ENCODE measurements around the gene SIDT2. TPM values are rescaled to one million over a fixed set of nuclear protein-coding genes. Genes with fewer than 3 reads are reported as not detected.

The SIDT2 gene
- total and polyA plus RNA-seq, 2 donors (not counting 3 experiments of a cell fraction or from before 2014, with no cell fraction given): 28.7 to 34.5 TPM

DNA sequence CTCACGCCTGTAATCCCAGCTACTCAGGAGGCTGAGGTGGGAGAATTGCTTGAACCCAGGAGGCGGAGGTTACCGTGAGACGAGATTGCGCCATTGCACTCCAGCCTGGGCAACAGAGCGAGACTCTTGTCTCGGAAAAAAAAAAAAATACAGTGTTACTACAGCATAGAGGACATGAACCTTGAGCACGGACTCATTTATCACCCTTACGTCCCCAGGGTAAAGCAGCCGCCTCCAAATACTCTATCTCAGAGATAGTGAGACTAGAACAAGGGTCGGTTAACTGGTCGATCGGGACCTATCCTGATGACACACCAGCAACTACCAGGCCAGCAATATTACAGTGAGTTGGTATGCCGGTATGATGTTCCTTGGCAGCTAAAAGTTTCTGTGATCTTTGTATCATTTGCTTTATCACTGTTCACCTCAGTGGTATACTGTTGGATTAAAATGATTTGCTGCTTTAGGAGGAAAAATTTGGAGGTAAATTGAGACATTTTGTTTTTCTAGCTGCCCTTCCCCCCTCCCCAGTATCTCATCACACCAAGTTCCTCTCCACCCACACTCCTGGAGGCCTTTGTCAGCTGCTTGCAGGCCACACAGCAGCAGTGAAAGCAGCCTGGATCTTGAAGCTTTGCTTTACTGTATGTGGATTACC is 7.0 kb upstream of the SIDT2 start:
- H2AFZ ChIP-seq (ENCODE audit: low read depth, low read length): no peak overlapping the region
- CTCF ChIA-PET: interaction anchor here (1.0 to 3.4 kb wide), 6 partner anchors 10 to 60 kb away, joined by 3 to 15 read pairs (median 8); partner anchors contain the start of genes PAFAH1B2 and PCSK7
- peaks cover 9 to 16% of the 10 kb centered on the region in 2 experiments for H3K36me3 ChIP-seq (ENCODE audit: control insufficient read depth in 2 of 2, extremely low read depth in 1 of 2, insufficient read depth in 2 of 2, low read length in 2 of 2)
- no TSS peak for BruUV-seq (replicated peaks)
- intact Hi-C loops (cut with micrococcal nuclease): no loop called here
- H3K4me3 ChIP-seq (replicated peaks in 1 of 3; ENCODE audit: insufficient read depth in 1 of 3, low read depth in 1 of 3, low read length in 3 of 3): no peak overlapping the region
- peaks cover 14% of the 10 kb centered on the region for H3K4me1 ChIP-seq (ENCODE audit: control insufficient read depth, extremely low read depth, insufficient read depth, low read length)
- no peaks in the 10 kb centered on the region for H3K27me3 ChIP-seq (ENCODE audit: control insufficient read depth in 2 of 2, insufficient read depth in 2 of 2, low read length in 2 of 2)
- H3K4me2 ChIP-seq (ENCODE audit: insufficient read depth, low read length): no peak overlapping the region
- no peaks in the 10 kb centered on the region for H4K20me1 ChIP-seq (replicated peaks; ENCODE audit: control insufficient read depth, extremely low read depth, insufficient read depth, low read length)
- dilution Hi-C loops (cut with MboI; ENCODE audit: extremely low pct_ligation_motif_present, low sequenced_read_pairs): no loop called here
- TF ChIP-seq, protein P1, sequence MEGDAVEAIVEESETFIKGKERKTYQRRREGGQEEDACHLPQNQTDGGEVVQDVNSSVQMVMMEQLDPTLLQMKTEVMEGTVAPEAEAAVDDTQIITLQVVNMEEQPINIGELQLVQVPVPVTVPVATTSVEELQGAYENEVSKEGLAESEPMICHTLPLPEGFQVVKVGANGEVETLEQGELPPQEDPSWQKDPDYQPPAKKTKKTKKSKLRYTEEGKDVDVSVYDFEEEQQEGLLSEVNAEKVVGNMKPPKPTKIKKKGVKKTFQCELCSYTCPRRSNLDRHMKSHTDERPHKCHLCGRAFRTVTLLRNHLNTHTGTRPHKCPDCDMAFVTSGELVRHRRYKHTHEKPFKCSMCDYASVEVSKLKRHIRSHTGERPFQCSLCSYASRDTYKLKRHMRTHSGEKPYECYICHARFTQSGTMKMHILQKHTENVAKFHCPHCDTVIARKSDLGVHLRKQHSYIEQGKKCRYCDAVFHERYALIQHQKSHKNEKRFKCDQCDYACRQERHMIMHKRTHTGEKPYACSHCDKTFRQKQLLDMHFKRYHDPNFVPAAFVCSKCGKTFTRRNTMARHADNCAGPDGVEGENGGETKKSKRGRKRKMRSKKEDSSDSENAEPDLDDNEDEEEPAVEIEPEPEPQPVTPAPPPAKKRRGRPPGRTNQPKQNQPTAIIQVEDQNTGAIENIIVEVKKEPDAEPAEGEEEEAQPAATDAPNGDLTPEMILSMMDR (IDR thresholded peaks at IDR 0.05; ENCODE audit: extremely low read depth in 1 of 2, insufficient read depth in 1 of 2, low read depth in 1 of 2, low read length in 2 of 2): no peak
- no peak for TF ChIP-seq POLR2AphosphoS5 (IDR thresholded peaks at IDR 0.05; ENCODE audit: insufficient read depth, low read depth, low read length)
- TF ChIP-seq EZH2 (IDR thresholded peaks at IDR 0.05; ENCODE audit: borderline replicate concordance, low read depth, low read length, severe bottlenecking): no peak
- no peak for TF ChIP-seq GATA2 (IDR thresholded peaks at IDR 0.05; ENCODE audit: insufficient read depth, insufficient read length, low read depth, low read length)
- no peak for TF ChIP-seq FOS (IDR thresholded peaks at IDR 0.05; ENCODE audit: borderline replicate concordance, insufficient read depth, low read length)
- TF ChIP-seq POLR2A (IDR thresholded peaks at IDR 0.05; ENCODE audit: low read depth, low read length): no peak
- no peaks in the 10 kb centered on the region for H3K9me1 ChIP-seq (replicated peaks; ENCODE audit: control insufficient read depth, extremely low read depth, insufficient read depth, low read length)
- FAIRE-seq (peak; percentile 15), DNase-seq (ENCODE audit: low read depth, low spot score) (no peak)
- no peak overlapping the region for H3K9ac ChIP-seq (replicated peaks; ENCODE audit: extremely low read depth, insufficient read depth, low read length)
- POLR2A ChIA-PET: interaction anchor here (0.6 kb wide), 1 partner anchor 32 kb away, joined by 7 read pairs; no protein-coding TSS in a partner anchor
- no peak overlapping the region for H3K27ac ChIP-seq (ENCODE audit: insufficient read depth, low read depth, low read length)
- H3K9me3 ChIP-seq (replicated peaks; ENCODE audit: control insufficient read depth, insufficient read depth, low read length): no peaks in the 10 kb centered on the region
- H3K79me2 ChIP-seq (ENCODE audit: control insufficient read depth, insufficient read depth, low read length): no peaks in the 10 kb centered on the region

All from endothelial cell of umbilical vein (primary cell).